ENCODE measurements around the gene MED31. TPM values are rescaled to one million over a fixed set of nuclear protein-coding genes. Genes with fewer than 3 reads are reported as not detected.

MED31 gene
- total RNA-seq, 1 experiment from 2014 or later = 10.6 TPM

- Mint-ChIP-seq H3K9me3 (no peaks in the 10 kb centered on the region), H3K36me3 (no peaks in the 10 kb centered on the region), H3K4me1 (no peaks in the 10 kb centered on the region), H3K4me3 (no peak overlapping the region), H3K27me3 (ENCODE audit: low read depth) (no peaks in the 10 kb centered on the region), H3K27ac (no peak overlapping the region)
- POLR2A ChIA-PET = no interaction called here
- CTCF ChIA-PET = interaction anchor here (1.0 to 3.1 kb wide), 6 partner anchors 12 to 216 kb away, joined by 3 to 10 read pairs (median 7); partner anchors contain the start of gene SLC13A5
- no peak for DNase-seq (ENCODE audit: low spot score)
- no peak for ATAC-seq
- TF ChIP-seq HMGA2 (CRISPR knock-in tag; IDR thresholded peaks at IDR 0.05) = no peak
- TF ChIP-seq IRF2 (CRISPR knock-in tag; IDR thresholded peaks at IDR 0.05; ENCODE audit: borderline replicate concordance, low read depth) = no peak
- TF ChIP-seq FOXP1 (CRISPR knock-in tag; IDR thresholded peaks at IDR 0.05; ENCODE audit: borderline replicate concordance) = no peak
- no peak for TF ChIP-seq ATF1 (CRISPR knock-in tag; IDR thresholded peaks at IDR 0.05)
- TF ChIP-seq ARID4B (CRISPR knock-in tag; IDR thresholded peaks at IDR 0.05; ENCODE audit: borderline replicate concordance) = no peak
- TF ChIP-seq ZNF138 (CRISPR knock-in tag; conservative IDR thresholded peaks at IDR 0.05) = no peak
- no peak for TF ChIP-seq HMGXB4 (CRISPR knock-in tag; IDR thresholded peaks at IDR 0.05)
- no peak for TF ChIP-seq TCF7 (CRISPR knock-in tag; IDR thresholded peaks at IDR 0.05; ENCODE audit: low read depth)
- TF ChIP-seq PRDM15 (CRISPR knock-in tag; IDR thresholded peaks at IDR 0.05) = no peak
- no peak for TF ChIP-seq RORB (CRISPR knock-in tag; IDR thresholded peaks at IDR 0.05)
- no peak for TF ChIP-seq ZNF512 (CRISPR knock-in tag; IDR thresholded peaks at IDR 0.05; ENCODE audit: borderline replicate concordance)
- TF ChIP-seq ZBTB43 (CRISPR knock-in tag; IDR thresholded peaks at IDR 0.05) = no peak
- no peak for TF ChIP-seq AFF4 (CRISPR knock-in tag; IDR thresholded peaks at IDR 0.05; ENCODE audit: borderline replicate concordance)
- no peak for TF ChIP-seq ZNF281 (CRISPR knock-in tag; IDR thresholded peaks at IDR 0.05)
- no peak for TF ChIP-seq MLX (CRISPR knock-in tag; IDR thresholded peaks at IDR 0.05)
- no peak for TF ChIP-seq ZNF232 (CRISPR knock-in tag; IDR thresholded peaks at IDR 0.05)
Measured at GRCh38 chr17:6677946-6678345, 26.5 kb upstream of the MED31 start.
